LNCaP clone FGC (cell line): Measurements from ENCODE around the gene MRPL19.
"Not testable (repeated sequence)": the region's sequence is repeated elsewhere in the genome, so short reads cannot be mapped to it uniquely, and the experiment has no call there.

Experiments
- DNase-seq: peaks from one replicate; pipeline ENCODE4 v3.0.0-alpha.2; 2011; ENCODE audit warnings: low read depth
- H3K4me3 ChIP-seq: 2 replicates; pipeline ENCODE4 v1.5.1; 2011; ENCODE audit warnings: mild to moderate bottlenecking, low read depth, low read length, control low read depth
- CTCF ChIP-seq: IDR thresholded peaks from 2 replicates; pipeline ENCODE4 v1.5.1; 2012; ENCODE audit warnings: mild to moderate bottlenecking; ENCODE audit not compliant: control insufficient read depth, insufficient read depth; ENCODE audit errors: extremely low read depth

Gene MRPL19

GRCh38 chr2:75710220-75710576 lies 63.6 kb downstream of the MRPL19 start:
- no peak for TF ChIP-seq CTCF
- DNase-seq, result no peak
- peak overlapping the region; percentile 60 for H3K4me3 ChIP-seq

- peak; percentile 35 for TF ChIP-seq CTCF
- DNase-seq, result peak; percentile 85
- H3K4me3 ChIP-seq, result peak within 1 kb of the TSS; percentile 60
These were observed 64.1 kb downstream of the MRPL19 start, which contains the start of gene GCFC2 for GRCh38 chr2:75710577-75711253. TSS of gene GCFC2 (minus strand) at chr2:75710915. CDS start at chr2:75710855, 60 bp downstream.

GRCh38 chr2:75711590-75711989 lies 65.0 kb downstream of the MRPL19 start:
- DNase-seq, result not testable (repeated sequence)
- peak overlapping the region; percentile 60 for H3K4me3 ChIP-seq

GRCh38 chr2:75716406-75716805 lies 69.8 kb downstream of the MRPL19 start:
- H3K4me3 ChIP-seq, result no peak overlapping the region
- no peak for DNase-seq
- TF ChIP-seq CTCF, result no peak

GRCh38 chr2:75719616-75720015 lies 73.0 kb downstream of the MRPL19 start:
- H3K4me3 ChIP-seq, result no peak overlapping the region
- no peak for TF ChIP-seq CTCF
- no peak for DNase-seq

GRCh38 chr2:75720525-75720924 lies 73.9 kb downstream of the MRPL19 start:
- H3K4me3 ChIP-seq, result no peak overlapping the region
- no peak for TF ChIP-seq CTCF
- no peak for DNase-seq

GRCh38 chr2:75722687-75723086 lies 76.1 kb downstream of the MRPL19 start:
- no peak overlapping the region for H3K4me3 ChIP-seq
- DNase-seq, result no peak
- TF ChIP-seq CTCF, result no peak
